Femur (tissue), 1 donor: Measurements from ENCODE around the gene FOLR1.
"Not testable (repeated sequence)": the region's sequence is repeated elsewhere in the genome, so short reads cannot be mapped to it uniquely, and the experiment has no call there.

ENCODE experiments used
- DNase-seq: peaks from one replicate; pipeline ENCODE4 v3.0.0-alpha.2; 2017

Gene FOLR1

GRCh38 chr11:72188267-72188666 lies 3.7 kb upstream of the FOLR1 start:
- DNase-seq = no peak

GRCh38 chr11:72189455-72190250 lies 2.3 kb upstream of the FOLR1 start:
- DNase-seq = peak; percentile 70

GRCh38 chr11:72190631-72191071 lies 1.3 kb upstream of the FOLR1 start:
- no peak for DNase-seq

GRCh38 chr11:72195518-72196270 lies 3.8 kb downstream of the FOLR1 start:
- DNase-seq = no peak

GRCh38 chr11:72201445-72201844 lies 9.5 kb downstream of the FOLR1 start:
- DNase-seq = not testable (repeated sequence)

GRCh38 chr11:72202571-72202970 lies 10.6 kb downstream of the FOLR1 start:
- DNase-seq = no peak

GRCh38 chr11:72203163-72203562 lies 11.2 kb downstream of the FOLR1 start:
- DNase-seq = no peak

- no peak for DNase-seq
Measured at GRCh38 chr11:72204886-72205285, 12.9 kb downstream of the FOLR1 start.

- DNase-seq = not testable (repeated sequence)
Measured at GRCh38 chr11:72206794-72207193, 14.9 kb downstream of the FOLR1 start.

GRCh38 chr11:72208281-72208680 lies 16.3 kb downstream of the FOLR1 start:
- DNase-seq = no peak

- DNase-seq = no peak
Measured at GRCh38 chr11:72209101-72209500, 17.2 kb downstream of the FOLR1 start.

GRCh38 chr11:72216638-72217037 lies 24.7 kb downstream of the FOLR1 start, which contains the start of gene FOLR2:
TSS of gene FOLR2 (plus strand) at chr11:72216794. CDS start at chr11:72218585, 1,791 bp downstream.
- DNase-seq = no peak

GRCh38 chr11:72217841-72218240 lies 25.9 kb downstream of the FOLR1 start:
- no peak for DNase-seq

- DNase-seq = no peak
Measured at GRCh38 chr11:72218251-72218745, 26.4 kb downstream of the FOLR1 start.

GRCh38 chr11:72220696-72221363 lies 28.9 kb downstream of the FOLR1 start:
- no peak for DNase-seq

- DNase-seq = peak; percentile 32
Measured at GRCh38 chr11:72221386-72222075, 29.6 kb downstream of the FOLR1 start.

- DNase-seq = peak; percentile 28
Measured at GRCh38 chr11:72222106-72222891, 30.4 kb downstream of the FOLR1 start.

- DNase-seq = peak; percentile 96
Measured at GRCh38 chr11:72222907-72223614, 31.1 kb downstream of the FOLR1 start.

- DNase-seq = peak; percentile 88
Measured at GRCh38 chr11:72223615-72224563, 31.9 kb downstream of the FOLR1 start.
